Testis (tissue), 2 donors: ENCODE measurements around the gene FARP2.

ENCODE experiments used
- CTCF ChIP-seq, 3 experiments: fragments of 450-650 bp in 2 of 3; fragments of 200-600 bp in 1 of 3; sonication (generic) in 1 of 3; IDR thresholded peaks; one replicate each; pipeline ENCODE4 v1.5.1; 2016 to 2019; ENCODE audit warnings: antibody characterized with exemption in 3 of 3, mild to moderate bottlenecking in 2 of 3, moderate library complexity in 1 of 3
- POLR2A ChIP-seq: fragments of 450-650 bp; IDR thresholded peaks from one replicate; pipeline ENCODE4 v1.6.1; 2017; ENCODE audit warnings: antibody characterized with exemption, mild to moderate bottlenecking, moderate library complexity

GRCh38 chr2:241458687-241459086 is 102.6 kb downstream of the FARP2 start:
- TF ChIP-seq CTCF (IDR thresholded peaks at IDR 0.05): no peak
- TF ChIP-seq POLR2A: no peak
